Right lung (tissue), 5 donors: ENCODE data around the gene EPB41L4A. TPM values are rescaled to one million over a fixed set of nuclear protein-coding genes. Genes with fewer than 3 reads are reported as not detected.
A peak's percentile ranks its signal among the peaks of the same experiment; 100 is the strongest.
"Not testable (repeated sequence)": the region's sequence is repeated elsewhere in the genome, so short reads cannot be mapped to it uniquely, and the experiment has no call there.

Experiments
- DNase-seq, 2 donors: peaks; one replicate each; pipeline ENCODE4 v3.0.0-alpha.2; 2013
- polyA plus RNA-seq, 5 donors: library from polyadenylated mRNA; unstranded; fragments of 120-200 nt; gene quantifications; one replicate each; pipeline versions ENCODE4 v1.2.1 to v1.2.3, GENCODE V29; 2013; ENCODE audit warnings: inconsistent platforms in 1 of 5, low replicate concordance in 1 of 5; ENCODE audit not compliant: insufficient read length in 5 of 5, insufficient read depth in 1 of 5

EPB41L4A gene
- polyA plus RNA-seq, 5 donors: 8.0 to 25.3 (median 17.3) TPM

- peak in 1 of 2 donors; percentile 38 for DNase-seq
Observed at GRCh38 chr5:112210430-112211005, 208.6 kb downstream of the EPB41L4A start.

GRCh38 chr5:112208699-112209615, 210.1 kb downstream of the EPB41L4A start:
- DNase-seq: no peak

- not testable (repeated sequence) for DNase-seq
Observed at GRCh38 chr5:112208195-112208594, 210.9 kb downstream of the EPB41L4A start.

- DNase-seq: no peak
Observed at GRCh38 chr5:112205846-112206245, 213.2 kb downstream of the EPB41L4A start.

- DNase-seq: no peak
Observed at GRCh38 chr5:112203229-112203628, 215.8 kb downstream of the EPB41L4A start.

- no peak for DNase-seq
Observed at GRCh38 chr5:112202694-112203093, 216.4 kb downstream of the EPB41L4A start.

- DNase-seq: no peak
Observed at GRCh38 chr5:112201141-112201540, 217.9 kb downstream of the EPB41L4A start.

GRCh38 chr5:112200131-112200530, 218.9 kb downstream of the EPB41L4A start:
- DNase-seq: no peak

- no peak for DNase-seq
Observed at GRCh38 chr5:112196584-112196983, 222.5 kb downstream of the EPB41L4A start.

- DNase-seq: no peak
Observed at GRCh38 chr5:112195924-112196323, 223.2 kb downstream of the EPB41L4A start.

GRCh38 chr5:112192866-112193265, 226.2 kb downstream of the EPB41L4A start:
- DNase-seq: no peak

GRCh38 chr5:112192072-112192471, 227.0 kb downstream of the EPB41L4A start:
- DNase-seq: no peak

- DNase-seq: no peak
Observed at GRCh38 chr5:112189391-112189790, 229.7 kb downstream of the EPB41L4A start.

GRCh38 chr5:112186401-112186990, 232.6 kb downstream of the EPB41L4A start:
- no peak for DNase-seq

- DNase-seq: no peak
Observed at GRCh38 chr5:112183874-112184273, 235.2 kb downstream of the EPB41L4A start.

GRCh38 chr5:112183103-112183711, 235.9 kb downstream of the EPB41L4A start:
- DNase-seq: no peak

GRCh38 chr5:112179290-112179689, 239.8 kb downstream of the EPB41L4A start:
- DNase-seq: no peak

GRCh38 chr5:112174959-112175594, 244.0 kb downstream of the EPB41L4A start:
- peak in 1 of 2 donors; percentile 16 for DNase-seq

- DNase-seq: no peak
Observed at GRCh38 chr5:112165897-112166737, 253.0 kb downstream of the EPB41L4A start.

- no peak for DNase-seq
Observed at GRCh38 chr5:112165399-112165798, 253.7 kb downstream of the EPB41L4A start.

- no peak for DNase-seq
Observed at GRCh38 chr5:112163435-112163834, 255.6 kb downstream of the EPB41L4A start.
